Left cardiac atrium (tissue), 4 donors: ENCODE data around the gene ZNF423. TPM values are rescaled to one million over a fixed set of nuclear protein-coding genes. Genes with fewer than 3 reads are reported as not detected.

Experiments used
- ATAC-seq, 2 donors: fragments of 200-7000 bp; cut with Tn5 transposase; one replicate each; pipeline ENCODE4 v1.9.1; 2020; ENCODE audit warnings: mild to moderate bottlenecking in 2 of 2, moderate library complexity in 2 of 2
- DNase-seq: peaks from one replicate; pipeline ENCODE4 v3.0.0-alpha.2; 2020
- intact Hi-C, 2 donors: fragments of 100-400 bp; cut with DNase I; formaldehyde crosslinking; loops; one replicate each; pipeline versions ENCODE4 v1.14.1 to v1.15.1; 2022 to 2023
- total RNA-seq, 2 donors: library from RNA; stranded (reverse); fragmentation: NEBNext Ultra II Directional; extraction: Animal tissue kit (Norgen Biotek cat#: 25700); gene quantifications; one replicate each; pipeline ENCODE4 v1.2.1, GENCODE V29; 2021
- donor health status: DM: no; HTN: yes; CAD: no.
- donor health status: DM: no; HTN: yes; CAD: no; lungs with severe emphysema.
- donor health status: DM: yes; HTN: yes; CAD: no.
- donor health status: Dilated cardiomyopathy.

The ZNF423 gene
- total RNA-seq, 2 donors from 2014 or later = 11.1 to 13.8 TPM

GRCh38 chr16:49776085-49776595 lies 79.8 kb downstream of the ZNF423 start:
- intact Hi-C loops = no loop called here
- DNase-seq (peak; percentile 62), ATAC-seq (peak; percentile 74 to 86)

DNA sequence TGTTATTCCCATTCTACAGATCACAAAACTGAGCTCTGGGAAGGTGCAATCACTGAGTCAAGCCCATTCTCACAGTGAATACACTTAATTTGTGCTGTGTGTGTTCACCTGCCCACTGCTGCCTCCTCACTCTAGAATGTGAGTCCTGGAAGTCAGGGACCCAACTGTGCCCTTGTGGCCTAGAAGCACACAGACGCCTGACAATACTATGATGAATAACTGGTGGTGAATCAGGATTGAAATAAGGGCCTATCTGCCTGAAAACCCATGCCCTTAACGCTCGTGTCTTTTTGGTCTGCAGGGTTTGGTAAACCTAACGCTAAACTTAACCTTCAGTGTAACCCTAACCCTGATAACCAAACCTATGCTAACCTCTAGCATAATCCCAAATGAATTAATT lies 80.3 kb downstream of the ZNF423 start:
- intact Hi-C loops = no loop called here
- ATAC-seq (no peak), DNase-seq (no peak)

DNA sequence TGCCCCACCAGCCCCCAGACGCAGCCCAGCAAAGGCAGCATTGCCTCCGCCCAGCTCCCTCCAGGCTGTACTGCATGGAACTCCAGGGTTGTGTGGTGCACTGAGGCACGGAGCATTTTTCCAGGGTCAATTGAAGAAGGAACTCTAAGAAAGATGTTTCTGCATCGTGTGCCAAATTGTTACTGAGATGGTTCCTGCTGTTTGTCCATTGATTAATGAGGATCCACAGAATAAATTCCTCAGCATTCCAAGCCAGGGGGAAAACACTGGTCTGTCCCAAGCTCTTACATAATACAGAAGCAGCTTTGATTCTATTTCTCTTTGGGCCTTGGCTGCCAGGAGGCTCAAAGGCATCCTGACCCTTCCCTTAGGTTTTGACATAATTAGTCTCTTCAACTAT lies 80.9 kb downstream of the ZNF423 start:
- DNase-seq (no peak), ATAC-seq (no peak)
- intact Hi-C loops = no loop called here

DNA sequence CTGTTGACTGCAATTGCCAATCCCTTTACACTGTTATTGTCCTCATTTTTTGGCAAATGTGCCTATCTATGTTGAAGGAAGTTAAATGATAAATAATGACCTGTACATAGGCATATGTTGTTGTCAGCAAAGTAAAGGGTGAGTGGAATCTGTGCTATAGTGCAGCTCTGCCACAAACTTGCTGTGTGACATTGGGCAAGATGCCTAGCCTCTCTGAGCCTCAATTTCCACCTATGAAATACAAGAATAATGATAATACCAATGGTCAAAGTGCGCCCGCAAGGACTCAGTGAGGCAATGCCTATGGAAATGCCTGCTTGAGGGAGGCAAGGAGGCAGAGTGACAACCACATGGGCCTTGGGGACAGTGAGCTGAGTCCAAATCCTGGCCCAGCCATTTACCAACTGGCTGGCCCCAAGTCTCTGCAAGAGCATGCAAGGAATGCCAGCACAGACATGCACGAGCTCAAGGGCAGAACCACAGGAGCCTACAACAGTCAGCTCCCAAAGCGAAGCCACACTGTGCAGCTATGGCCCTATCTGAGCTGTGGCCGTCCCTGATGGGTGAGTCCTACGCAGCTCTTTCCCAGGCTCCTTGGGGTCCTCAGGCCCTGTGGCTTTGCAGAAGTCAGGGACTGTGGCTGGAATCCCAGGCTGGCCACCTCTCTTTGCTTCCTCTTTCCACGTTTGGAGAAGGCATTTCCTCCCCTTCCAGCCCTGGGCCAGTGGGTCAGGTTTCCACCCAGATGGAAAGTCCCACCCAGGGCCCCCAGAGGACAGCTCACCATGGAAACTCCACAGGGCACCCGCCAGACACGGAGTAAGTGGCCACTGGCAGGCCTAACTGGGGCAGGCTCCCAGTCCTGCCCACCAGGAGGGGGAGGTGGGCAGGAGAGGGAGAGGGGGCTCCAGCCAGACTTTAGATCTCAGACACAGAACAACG lies 82.1 kb downstream of the ZNF423 start:
- no peak for DNase-seq
- intact Hi-C loops = no loop called here
- ATAC-seq = no peak

GRCh38 chr16:49767998-49768397 lies 87.9 kb downstream of the ZNF423 start:
- intact Hi-C loops = no loop called here
- no peak for ATAC-seq
- DNase-seq = no peak

DNA sequence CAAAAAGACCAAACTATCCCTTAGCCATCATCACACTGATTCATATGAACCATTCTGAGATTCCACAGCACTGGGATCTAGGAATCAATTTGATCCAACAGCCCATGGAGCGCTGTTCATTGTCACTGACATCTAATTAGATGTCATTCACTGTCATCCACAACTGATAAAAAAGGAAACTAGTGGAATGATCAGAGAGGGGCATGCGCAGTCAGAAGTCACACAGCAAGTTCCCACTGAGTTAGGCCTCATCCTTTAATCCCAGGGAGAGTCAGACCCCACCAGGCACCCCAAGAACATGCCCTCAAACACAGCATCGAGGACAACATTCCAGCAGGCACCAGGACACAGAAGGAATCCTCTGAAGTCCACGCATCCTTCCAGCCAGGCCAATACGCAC lies 88.5 kb downstream of the ZNF423 start:
- ATAC-seq (no peak), DNase-seq (no peak)
- intact Hi-C loops = no loop called here

DNA sequence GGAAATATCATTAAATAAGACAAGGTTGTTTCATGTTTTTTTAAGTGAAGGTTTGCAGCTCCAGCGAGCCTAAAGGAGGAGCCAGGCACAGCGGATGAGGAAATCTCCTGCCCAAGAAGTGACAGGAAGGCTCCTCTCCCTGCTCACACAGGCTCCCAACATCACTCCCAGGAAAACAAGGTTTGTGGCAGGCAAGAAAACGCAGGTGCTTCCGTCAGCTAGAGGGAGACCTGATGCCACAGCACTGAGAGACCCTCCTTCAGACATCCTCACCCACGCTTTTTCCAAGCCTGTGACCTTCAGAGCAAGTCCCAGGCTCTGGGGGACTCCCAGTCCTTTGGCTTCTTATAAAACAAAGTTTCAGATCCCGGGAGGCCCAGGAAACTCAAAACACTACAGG lies 89.7 kb downstream of the ZNF423 start:
- no peak for DNase-seq
- no peak for ATAC-seq
- intact Hi-C loops = no loop called here

GRCh38 chr16:49763826-49764225 lies 92.1 kb downstream of the ZNF423 start:
- intact Hi-C loops = no loop called here
- no peak for DNase-seq
- no peak for ATAC-seq

DNA sequence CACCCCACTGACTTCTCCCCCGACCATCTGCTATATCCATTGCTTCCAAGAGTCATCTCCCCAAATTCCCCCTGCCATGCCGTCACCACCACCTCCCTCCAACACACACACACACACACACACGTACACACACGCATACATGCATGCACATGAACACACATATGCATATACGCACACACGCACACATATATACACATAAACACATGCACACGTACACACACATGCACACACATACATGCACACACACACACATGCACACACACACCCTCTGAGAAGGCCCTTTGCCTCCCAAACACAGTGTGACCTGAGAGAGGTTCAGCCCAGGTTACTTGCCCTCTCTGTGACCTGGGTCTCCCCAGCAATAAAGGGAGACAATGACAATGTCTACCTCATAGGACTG lies 95.1 kb downstream of the ZNF423 start:
- ATAC-seq (no peak), DNase-seq (no peak)
- intact Hi-C loops = no loop called here

GRCh38 chr16:49757559-49758069 lies 98.3 kb downstream of the ZNF423 start:
- ATAC-seq (no peak), DNase-seq (no peak)
- intact Hi-C loops = loop anchor here (10.0 kb wide), 1 partner anchor 97 kb away; the partner anchor contains the start of gene ZNF423 (in 2 of the 2)

GRCh38 chr16:49756775-49757558 lies 98.9 kb downstream of the ZNF423 start:
- DNase-seq = no peak
- intact Hi-C loops = loop anchor here (10.0 kb wide), 1 partner anchor 98 kb away; the partner anchor contains the start of gene ZNF423 (in 2 of the 2)

GRCh38 chr16:49755716-49756505 lies 100.0 kb downstream of the ZNF423 start:
- intact Hi-C loops = loop anchor here (10.0 kb wide), 1 partner anchor 99 kb away; the partner anchor contains the start of gene ZNF423 (in 2 of the 2)
- DNase-seq (no peak), ATAC-seq (no peak)

More at GRCh38 chr16:49756775-49757558, 98.9 kb downstream of the ZNF423 start:
- no peak for ATAC-seq

GRCh38 chr16:49755313-49755620 lies 100.6 kb downstream of the ZNF423 start:
- ATAC-seq (peak; percentile 74 to 78), DNase-seq (no peak)
- intact Hi-C loops = loop anchor here (10.0 kb wide), 1 partner anchor 100 kb away; the partner anchor contains the start of gene ZNF423 (in 2 of the 2)

GRCh38 chr16:49754495-49755312 lies 101.2 kb downstream of the ZNF423 start:
- intact Hi-C loops = loop anchor here (10.0 kb wide), 1 partner anchor 100 kb away; the partner anchor contains the start of gene ZNF423 (in 2 of the 2)
- ATAC-seq (peak; percentile 59 to 77), DNase-seq (peak; percentile 48)

DNA sequence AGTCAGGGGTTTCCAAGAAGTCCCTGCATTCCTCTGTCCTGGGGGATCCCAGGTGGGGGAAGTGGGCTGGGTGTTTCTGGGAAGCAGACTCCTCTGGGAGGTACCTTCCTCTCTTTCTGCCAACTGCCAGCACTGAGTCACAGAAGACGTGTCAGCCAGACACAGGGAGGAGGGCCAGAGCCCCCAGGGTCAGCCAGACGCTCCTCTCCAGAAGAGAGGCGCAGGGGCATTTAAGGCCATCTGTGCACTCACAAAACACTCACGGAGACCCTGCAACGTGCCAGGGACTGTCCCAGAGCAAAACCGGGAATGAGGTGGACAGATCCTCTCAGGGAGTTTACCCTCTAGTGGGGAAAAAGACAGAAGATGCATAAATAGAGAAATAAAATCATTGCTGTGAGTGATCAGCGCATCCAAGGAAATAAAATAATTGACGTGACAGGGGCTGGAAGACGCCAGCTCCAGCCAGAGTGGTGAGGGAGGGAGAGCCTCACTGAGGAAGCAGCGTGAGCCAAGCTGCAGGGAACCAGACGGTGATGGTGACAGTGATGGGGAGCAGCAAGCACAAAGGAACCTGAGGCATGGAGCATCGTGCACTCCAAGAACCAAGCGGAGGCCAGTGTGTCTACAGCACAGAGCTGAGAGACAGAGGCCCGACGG lies 105.4 kb downstream of the ZNF423 start:
- intact Hi-C loops = loop anchor here (10.0 kb wide), 1 partner anchor 104 kb away; the partner anchor contains the start of gene ZNF423 (in 2 of the 2)
- DNase-seq = no peak
- peak in 1 of 2 donors; percentile 17 for ATAC-seq

DNA sequence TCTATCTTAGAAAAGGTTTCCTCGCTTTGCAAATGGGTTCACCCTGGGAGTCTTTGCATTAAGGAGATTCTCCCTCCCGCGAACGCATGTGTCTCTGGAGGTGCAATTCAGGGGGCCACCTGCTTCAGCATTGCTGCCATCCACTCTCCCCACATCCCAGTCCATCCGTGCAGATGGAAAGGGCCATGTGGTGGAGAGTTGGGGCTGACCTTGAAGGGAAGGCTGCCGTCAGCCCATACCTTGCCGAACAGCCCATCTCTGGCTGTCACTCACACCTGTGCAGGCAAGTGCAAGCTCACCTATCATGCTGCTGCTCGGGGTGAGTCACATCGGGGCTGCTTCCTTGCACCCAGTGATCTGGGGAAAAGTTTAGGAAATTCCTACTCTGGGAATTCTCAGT lies 106.1 kb downstream of the ZNF423 start:
- intact Hi-C loops = loop anchor here (10.0 kb wide), 1 partner anchor 105 kb away; the partner anchor contains the start of gene ZNF423 (in 2 of the 2)
- ATAC-seq (no peak), DNase-seq (no peak)

DNA sequence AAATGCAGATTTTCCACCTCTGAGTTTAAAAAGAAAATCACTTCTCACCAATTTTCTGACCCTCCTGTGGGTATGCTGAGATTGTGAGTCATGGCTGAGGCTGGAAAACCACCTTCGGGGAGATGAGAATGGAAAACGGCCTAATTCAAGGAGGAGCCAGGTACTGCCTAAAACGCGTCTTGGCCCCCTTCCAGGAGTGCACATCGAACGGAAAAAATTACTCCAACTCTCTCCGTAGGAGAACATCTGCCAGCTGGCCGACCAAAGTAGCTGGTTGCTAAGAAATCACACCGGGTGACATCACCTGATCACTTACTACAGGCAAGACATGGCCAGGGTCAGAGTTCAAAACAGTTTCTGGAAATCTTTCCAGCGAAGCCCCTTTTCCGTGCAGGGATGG lies 107.6 kb downstream of the ZNF423 start:
- DNase-seq = peak; percentile 66
- intact Hi-C loops = no loop called here
- ATAC-seq = peak; percentile 33 to 78
